ENCODE measurements around the gene TRIM65.

DNA sequence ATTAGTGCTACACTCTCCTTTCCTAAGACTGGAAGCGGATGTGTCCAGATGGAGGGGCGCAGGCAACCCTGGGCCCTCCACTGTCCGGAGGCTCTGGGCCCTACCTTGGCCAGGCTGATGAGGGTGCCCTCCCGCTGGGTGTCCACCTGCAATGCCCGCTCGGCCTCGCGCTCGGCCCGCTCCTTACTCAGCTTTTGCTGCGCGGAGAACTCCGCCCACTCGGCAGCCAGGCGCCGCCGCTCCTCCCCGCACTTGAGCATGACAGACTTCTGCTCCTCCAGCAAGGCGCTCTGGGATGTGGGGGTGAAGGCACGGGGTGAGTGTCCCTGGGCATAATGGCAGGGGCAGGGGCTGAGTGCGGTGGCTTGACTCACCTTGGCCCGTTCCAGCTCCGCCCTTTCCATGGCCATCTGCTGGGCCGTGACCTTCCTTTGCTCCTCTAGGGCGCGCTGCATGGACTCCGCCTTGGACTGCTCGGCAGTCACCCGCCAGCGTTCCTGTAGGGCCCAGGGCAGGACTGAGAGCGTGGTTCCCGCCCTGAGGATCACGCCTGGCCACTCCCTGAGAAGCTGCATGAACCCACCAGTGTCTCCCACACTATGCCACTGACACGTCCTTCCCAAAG lies 18.0 kb upstream of the TRIM65 start:
- no peak for TF ChIP-seq CTCF (IDR thresholded peaks at IDR 0.05)
- no peak for TF ChIP-seq POLR2AphosphoS5 (IDR thresholded peaks at IDR 0.05; ENCODE audit: low read depth, low read length)
- no peak for TF ChIP-seq SIN3A (IDR thresholded peaks at IDR 0.05; ENCODE audit: borderline replicate concordance, insufficient read depth, low read depth, low read length)
- TF ChIP-seq TCF7L2 (IDR thresholded peaks at IDR 0.05; ENCODE audit: low read depth, low read length), result no peak
- no peak for TF ChIP-seq REST (IDR thresholded peaks at IDR 0.05; ENCODE audit: insufficient read depth in 1 of 2, low read depth in 2 of 2, low read length in 1 of 2)

Data from Panc1 (cell line).